IPS DF 19.7 (cell line): ENCODE data around the gene LRSAM1.

Source experiments
- DNase-seq: peaks from one replicate; pipeline ENCODE4 v3.0.0-alpha.2; 2013; ENCODE audit warnings: low read depth, low spot score

Gene LRSAM1

DNA sequence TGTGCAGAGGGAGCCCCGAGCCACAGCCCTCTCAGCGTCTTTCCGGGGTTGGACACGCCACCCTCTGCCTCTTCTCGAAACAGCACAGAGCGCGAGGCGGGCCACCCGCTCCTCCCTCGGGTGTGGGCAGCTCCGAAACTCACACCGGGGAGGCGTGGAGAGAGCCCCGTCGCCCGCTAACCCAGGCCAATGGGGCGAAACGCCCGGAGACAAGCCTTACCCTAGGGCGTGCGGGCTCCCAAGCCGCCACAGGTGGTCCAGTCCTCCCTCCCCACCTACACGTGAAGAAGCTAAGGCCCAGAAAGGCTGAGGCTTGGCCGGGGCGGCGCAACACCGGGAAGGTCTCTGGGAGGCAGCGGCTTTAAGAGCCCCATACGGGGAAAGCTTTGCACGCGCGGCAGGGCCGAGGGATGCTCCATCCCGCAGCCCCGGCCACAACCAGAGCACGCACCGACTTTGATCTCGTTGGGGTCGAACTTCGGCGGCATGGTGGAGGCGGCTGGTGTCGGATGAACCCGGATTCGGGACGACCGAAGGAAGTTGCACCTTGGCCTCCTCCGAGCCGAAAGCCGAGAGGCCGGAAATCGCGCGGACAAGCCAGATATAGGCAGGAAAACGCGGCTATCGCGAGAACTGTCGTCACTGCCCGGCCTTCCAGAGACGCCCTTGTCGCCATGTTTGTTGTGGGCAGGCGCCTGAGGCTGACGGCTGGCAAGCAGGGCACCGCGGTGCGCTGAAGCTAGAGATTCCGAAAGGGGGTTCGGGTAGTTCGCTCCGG lies at the start of gene LRSAM1, which contains the start of gene RPL12:
Gene LRSAM1 (plus strand): TSS at position 681 of the 778 bp plus-strand sequence. CDS start 3,018 bp downstream, outside the sequence.
Gene RPL12 (minus strand): TSS at position 577 of the 778 bp plus-strand sequence. CDS start 89 bp downstream, at position 488.
- DNase-seq, result peak; percentile 78

DNA sequence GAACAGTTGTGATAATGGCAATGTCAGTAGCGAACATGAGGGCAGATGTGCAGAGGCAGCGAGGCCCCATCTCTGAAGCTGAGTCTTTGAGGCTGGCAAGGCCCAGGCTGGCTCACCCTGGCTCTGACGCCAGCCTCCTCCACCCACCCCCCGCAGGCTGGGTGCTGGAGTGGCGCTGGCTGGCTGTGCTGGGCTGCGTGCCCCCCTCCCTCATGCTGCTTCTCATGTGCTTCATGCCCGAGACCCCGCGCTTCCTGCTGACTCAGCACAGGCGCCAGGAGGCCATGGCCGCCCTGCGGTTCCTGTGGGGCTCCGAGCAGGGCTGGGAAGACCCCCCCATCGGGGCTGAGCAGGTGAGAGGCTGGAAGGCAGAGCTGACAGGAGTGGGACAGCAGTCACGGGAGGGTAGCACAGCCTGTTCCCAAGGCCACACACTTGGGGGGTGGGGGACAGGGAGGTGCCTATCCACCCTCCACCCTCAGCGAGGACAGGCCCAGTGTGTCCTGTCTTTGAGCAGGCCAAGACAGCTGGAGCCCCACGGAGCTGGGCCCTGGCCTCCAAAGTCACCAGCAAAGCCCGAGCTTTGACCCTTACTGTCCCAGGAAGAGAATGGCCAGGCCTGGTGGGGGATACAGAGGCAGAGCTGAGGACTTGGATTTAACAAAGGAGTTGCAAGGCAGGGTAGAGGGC lies 48.8 kb upstream of the LRSAM1 start:
- no peak for DNase-seq

DNA sequence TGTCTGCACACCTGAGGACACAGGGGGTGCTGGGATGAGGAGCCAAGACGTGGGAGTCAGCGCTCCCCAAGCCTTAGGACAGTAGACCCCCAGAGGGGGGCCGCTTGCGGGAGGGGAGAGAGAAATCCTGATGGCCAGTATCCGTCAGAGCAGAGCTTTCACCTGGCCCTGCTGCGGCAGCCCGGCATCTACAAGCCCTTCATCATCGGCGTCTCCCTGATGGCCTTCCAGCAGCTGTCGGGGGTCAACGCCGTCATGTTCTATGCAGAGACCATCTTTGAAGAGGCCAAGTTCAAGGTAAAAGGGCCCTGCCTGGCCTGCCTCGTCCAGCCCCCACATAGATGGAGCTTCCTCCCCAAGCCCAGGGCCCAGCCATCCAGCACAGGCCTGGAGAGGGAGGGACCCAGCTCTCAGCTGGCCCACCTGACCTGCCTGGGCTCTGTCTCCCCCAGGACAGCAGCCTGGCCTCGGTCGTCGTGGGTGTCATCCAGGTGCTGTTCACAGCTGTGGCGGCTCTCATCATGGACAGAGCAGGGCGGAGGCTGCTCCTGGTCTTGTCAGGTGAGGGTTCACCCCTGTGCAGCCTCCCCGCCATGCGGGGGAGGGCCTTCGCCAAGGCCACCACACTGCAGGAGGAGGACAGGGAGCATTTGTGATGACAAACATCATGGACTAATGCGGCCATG lies 47.7 kb upstream of the LRSAM1 start:
- DNase-seq, result no peak

DNA sequence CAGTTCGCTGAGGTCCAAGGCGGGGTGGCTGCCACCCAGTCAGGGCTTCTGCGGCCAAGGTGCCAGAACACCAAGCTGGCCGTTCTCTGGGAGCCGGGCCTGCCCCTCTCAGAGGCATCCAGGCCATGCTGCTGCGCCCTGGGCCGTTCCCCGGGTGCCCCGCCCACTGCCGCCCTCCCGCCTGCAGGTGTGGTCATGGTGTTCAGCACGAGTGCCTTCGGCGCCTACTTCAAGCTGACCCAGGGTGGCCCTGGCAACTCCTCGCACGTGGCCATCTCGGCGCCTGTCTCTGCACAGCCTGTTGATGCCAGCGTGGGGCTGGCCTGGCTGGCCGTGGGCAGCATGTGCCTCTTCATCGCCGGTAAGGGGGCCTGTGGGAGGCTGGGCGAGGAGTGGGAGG lies 46.7 kb upstream of the LRSAM1 start:
- no peak for DNase-seq

DNA sequence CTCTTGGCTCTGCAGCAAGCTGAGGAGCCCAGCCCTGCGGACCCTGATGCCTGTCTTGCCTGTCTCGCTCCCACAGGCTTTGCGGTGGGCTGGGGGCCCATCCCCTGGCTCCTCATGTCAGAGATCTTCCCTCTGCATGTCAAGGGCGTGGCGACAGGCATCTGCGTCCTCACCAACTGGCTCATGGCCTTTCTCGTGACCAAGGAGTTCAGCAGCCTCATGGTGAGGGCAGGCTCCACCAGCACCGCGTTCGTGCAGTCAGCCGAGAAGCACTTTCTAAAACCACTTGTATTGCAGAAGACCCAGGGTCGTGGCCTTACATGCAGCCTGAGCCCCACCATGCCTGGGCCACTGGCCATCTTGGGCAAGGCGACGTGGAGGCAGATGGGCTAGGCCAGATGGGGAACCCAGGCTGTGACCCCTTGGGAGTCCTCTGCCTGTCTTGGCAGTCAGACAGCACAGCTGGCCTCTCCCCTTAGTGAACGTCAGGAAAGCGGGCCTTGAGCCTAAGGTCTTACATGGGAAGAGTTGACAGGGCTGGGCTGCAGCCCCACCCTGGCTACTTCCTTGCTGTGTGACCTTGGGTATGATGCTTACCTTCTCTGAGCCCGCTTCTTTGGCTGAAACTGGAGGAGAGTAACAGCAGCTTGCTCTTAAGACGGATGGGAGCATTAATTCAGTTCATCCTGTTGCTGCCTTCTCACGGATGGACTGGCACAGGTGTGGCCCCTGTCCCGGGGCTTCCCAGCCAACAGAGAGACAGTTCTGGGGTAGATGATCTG lies 45.8 kb upstream of the LRSAM1 start:
- no peak for DNase-seq

- no peak for DNase-seq
Observed at GRCh38 chr9:127406799-127407491, 44.4 kb upstream of the LRSAM1 start.

DNA sequence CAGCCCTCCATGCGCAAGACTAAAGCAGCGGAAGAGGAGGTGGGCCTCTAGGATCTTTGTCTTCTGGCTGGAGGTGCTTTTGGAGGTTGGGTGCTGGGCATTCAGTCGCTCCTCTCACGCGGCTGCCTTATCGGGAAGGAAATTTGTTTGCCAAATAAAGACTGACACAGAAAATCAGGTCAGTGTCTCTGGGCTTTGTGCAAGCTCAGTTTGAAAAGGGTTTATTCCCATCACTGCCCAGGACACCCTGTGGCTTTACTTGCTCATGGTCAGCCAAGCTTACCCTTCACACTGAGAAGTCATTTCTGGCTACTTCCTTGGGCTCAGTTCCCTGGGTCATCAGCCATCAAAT lies 43.8 kb upstream of the LRSAM1 start:
- no peak for DNase-seq

DNA sequence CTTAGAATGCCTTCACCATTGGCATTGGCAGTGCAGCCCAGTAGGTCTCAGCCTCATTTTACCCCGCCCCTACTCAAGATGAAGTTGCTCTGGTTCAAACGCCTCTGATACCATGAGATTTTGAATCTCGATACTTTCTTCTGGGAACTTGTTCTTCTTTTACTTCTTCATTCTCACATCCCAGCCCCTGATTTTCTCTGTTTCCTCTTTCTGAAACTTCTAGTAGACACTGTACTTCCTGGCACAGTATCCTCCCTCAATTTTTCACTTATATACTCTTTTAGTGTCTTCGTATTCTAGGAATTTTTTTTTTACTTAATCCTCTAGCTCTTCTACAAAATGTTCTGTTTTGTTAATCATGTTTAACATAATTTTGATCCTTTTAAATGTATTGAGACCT lies 40.2 kb upstream of the LRSAM1 start:
- DNase-seq, result no peak

GRCh38 chr9:127415141-127415540 lies 36.2 kb upstream of the LRSAM1 start:
- no peak for DNase-seq

GRCh38 chr9:127415657-127416056 lies 35.7 kb upstream of the LRSAM1 start:
- no peak for DNase-seq

- DNase-seq, result no peak
Observed at GRCh38 chr9:127417131-127418036, 33.9 kb upstream of the LRSAM1 start.

DNA sequence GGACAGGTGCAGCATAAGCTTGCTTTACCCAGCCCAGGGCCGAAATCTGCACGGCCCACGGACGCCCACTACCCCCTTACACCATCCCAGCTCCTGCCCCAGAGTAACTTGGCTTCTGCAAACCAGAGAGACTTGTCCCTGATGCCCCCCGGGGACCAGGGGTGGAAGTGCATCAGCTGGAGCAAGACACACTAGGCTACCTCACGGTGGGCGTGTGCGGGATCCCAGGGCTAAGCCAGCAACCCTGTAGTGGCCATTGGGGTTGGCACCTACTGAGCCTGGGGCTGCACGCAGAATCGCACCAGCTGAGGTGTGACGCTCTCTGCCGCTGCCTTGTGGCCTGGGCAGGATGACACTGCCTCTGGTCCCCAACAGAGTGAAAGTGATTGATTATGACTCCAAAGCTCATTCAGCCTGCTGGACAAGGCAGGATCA lies 33.3 kb upstream of the LRSAM1 start:
- DNase-seq, result peak; percentile 70

DNA sequence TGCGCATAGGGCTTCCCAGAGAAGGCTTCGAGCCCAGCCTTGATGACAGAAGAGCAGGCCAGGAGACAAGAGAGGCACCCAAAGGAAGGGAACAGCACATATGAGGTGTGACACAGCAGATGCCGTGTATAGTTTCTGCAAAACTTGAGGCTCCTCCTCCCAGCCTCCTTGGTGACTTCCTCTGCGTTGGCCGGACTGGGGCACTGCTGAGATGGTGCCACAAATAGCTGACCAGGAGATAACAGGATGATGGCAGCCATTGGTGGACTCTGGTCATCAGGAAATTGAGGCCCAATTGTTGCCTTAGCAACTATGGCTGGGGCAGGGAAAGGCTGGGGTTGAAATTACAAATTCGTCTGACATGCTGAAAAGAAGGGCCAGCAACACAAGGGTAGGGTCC lies 32.0 kb upstream of the LRSAM1 start:
- DNase-seq, result no peak

DNA sequence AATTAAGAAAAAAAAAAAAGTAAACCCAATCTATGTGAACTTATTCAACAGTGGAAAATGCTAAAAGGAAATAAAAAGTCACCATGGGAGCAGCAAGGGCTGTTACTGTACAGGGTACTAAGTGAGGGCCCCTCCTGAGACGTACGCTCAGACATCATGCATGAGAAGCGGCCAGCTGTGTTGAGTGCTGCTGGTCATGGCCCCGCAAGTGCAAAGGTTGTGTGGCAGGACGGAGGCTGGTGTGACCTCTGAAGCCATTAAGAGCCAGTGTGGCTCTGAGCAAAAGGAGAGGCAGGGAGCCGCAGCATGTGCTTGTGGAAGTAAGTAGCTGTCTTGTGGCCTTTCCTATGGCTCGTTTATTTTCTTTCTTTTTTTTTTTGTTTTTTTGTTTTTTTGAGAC lies 30.3 kb upstream of the LRSAM1 start:
- DNase-seq, result no peak

DNA sequence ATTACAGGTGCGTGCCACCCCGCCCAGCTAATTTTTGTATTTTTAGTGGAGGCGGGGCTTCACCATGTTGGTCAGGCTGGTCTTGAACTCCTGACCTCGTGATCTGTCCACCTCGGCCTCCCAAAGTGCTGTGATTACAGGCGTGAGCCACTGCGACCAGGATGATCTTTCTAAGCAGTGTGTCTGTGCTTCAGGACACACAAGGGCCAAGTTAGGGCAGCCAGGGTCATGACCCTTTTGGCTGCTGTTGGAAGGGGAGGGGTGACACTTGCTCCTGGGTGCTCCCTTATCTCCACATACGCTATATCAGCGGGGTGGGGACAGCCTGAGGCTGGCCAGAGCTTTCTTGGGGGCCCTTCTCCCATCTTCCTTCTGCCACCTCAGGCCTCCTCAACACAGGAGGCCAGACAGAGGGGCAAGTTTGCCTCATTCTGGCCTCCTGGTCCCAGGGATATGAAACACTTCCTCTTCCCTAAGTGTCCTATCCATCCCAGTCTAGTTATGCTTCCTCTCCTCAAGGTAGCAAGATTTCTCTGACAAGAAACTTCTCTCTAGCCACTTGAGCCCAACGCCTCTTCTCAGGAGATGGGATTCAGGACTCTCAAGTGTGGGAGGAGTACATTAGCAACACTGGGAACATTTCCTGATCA lies 29.1 kb upstream of the LRSAM1 start:
- DNase-seq, result no peak

DNA sequence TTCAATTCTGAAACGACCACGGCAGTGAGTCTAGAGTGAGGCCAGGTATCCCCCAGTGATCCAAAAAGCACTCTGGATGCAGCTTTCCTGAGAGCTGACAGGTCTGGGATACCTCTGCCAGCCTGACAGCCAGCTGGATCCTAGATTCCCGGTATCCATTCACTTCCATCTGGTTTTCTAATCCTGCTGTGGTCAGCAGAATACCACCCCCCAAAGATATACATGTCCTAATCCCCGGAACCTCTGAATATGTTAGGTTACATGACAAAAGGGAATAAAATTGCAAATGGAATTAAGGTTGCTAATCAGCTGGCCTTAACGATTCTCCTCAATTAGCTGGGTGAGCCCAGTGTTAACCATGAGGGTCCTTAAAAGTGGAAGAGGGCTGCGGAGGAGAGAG lies 28.5 kb upstream of the LRSAM1 start:
- DNase-seq, result no peak

GRCh38 chr9:127423476-127423933 lies 27.8 kb upstream of the LRSAM1 start:
- no peak for DNase-seq

DNA sequence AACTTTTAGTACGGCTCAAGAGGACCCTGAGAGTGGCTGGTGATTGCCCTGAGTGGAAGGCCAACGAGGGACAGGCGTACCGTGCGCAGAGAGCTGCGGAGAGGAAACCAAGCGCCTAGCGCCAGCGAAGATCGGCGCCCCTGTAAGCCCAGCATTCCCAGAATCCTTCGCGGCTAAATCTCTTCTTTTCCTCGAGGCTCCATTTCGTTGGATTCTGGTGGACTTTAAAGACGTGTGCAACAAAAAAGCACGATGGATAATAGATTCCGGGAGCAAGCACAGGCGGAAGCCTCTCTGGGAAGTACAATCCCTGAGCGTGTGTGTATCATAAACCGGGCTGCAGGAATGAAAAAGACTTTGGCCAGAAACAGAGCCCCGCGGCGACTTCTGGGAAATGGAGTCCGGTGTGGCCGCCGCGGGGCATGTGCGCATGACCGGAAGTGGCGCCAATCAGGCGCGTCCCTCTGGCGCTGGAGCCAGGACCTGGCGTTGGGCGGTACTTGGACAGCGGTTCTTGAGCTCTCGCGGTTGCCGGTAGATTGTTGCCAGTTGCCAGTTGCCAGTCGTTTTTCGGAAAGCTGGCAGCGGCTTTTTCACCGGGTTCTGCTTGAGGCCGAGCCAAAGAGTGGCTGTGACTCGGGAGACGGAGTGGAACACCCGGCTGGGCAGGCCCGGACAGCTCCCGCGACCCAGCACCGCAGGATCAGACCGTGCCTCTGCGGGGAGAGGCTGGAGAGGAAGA lies 27.2 kb upstream of the LRSAM1 start, which contains the start of gene ZNF79:
Gene ZNF79 (plus strand): TSS at position 449 of the 742 bp plus-strand sequence. CDS start 406 bp downstream, outside the sequence.
- peak; percentile 75 for DNase-seq

DNA sequence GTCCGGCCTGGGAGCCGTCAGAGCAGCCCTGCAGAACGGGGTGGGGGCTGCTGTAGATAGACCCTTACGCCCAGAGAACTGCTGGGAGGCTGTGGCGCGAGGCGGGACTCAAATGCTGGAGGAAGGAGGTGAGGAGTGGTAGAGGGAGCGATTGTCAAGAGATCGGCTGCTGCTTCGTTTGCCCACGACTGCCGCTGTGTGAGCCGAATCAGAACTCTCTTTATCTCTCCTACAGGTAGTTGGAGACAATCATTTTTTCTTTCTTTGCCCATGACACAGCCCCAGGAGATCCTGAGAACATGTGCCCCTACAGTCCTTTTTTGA lies 26.7 kb upstream of the LRSAM1 start:
- DNase-seq, result no peak
